SK-N-MC (cell line): ENCODE measurements around the gene PWWP2B.

Experiments
- EZH2 ChIP-seq: fragments of 200-600 bp; sonication (generic); IDR thresholded peaks from one replicate; pipeline ENCODE4 v1.6.1; 2017; ENCODE audit warnings: antibody characterized with exemption
- FOXP2 ChIP-seq: optimal IDR thresholded peaks from 2 replicates; pipeline ENCODE3; 2011; ENCODE audit warnings: mild to moderate bottlenecking, moderate library complexity; ENCODE audit not compliant: insufficient read depth; ENCODE audit errors: extremely low read length, control extremely low read depth
- POLR2AphosphoS5 ChIP-seq: IDR thresholded peaks from 2 replicates; pipeline ENCODE4 v1.6.1; 2012; ENCODE audit warnings: mild to moderate bottlenecking, low read depth, low read length, borderline replicate concordance

- TF ChIP-seq POLR2AphosphoS5 = no peak
- TF ChIP-seq EZH2 = no peak
- no peak for TF ChIP-seq FOXP2
These were observed 59.9 kb downstream of the PWWP2B start for GRCh38 chr10:132456881-132457280.
